OCI-LY3 (cell line): ENCODE data around the gene CPED1.

ENCODE experiments used
- H2AFZ ChIP-seq: fragments of 200-600, 300-600 bp; shearing (Covaris generic); 2 replicates; pipeline ENCODE4 v1.6.0; 2014; ENCODE audit warnings: antibody characterized with exemption, low read depth, low read length
- H3K27ac ChIP-seq: fragments of 200-600, 300-600 bp; sonication (generic); 2 replicates; pipeline ENCODE4 v1.5.1; 2014; ENCODE audit warnings: mild to moderate bottlenecking, low read length, moderate library complexity, mixed read lengths
- H3K27me3 ChIP-seq: fragments of 200-600, 300-600 bp; sonication (generic); 2 replicates; pipeline ENCODE4 v1.6.1; 2014; ENCODE audit warnings: low read depth, low read length, mixed read lengths
- H3K36me3 ChIP-seq: fragments of 200-600, 300-600 bp; sonication (generic); replicated peaks from 2 replicates; pipeline ENCODE3; 2014; ENCODE audit warnings: low read depth, low read length, mixed read lengths
- H3K4me1 ChIP-seq: fragments of 300-600, 200-600 bp; sonication (generic); 2 replicates; pipeline ENCODE4 v1.6.1; 2014; ENCODE audit warnings: low read length, mixed read lengths
- H3K4me2 ChIP-seq: fragments of 200-600, 300-600 bp; sonication (generic); 2 replicates; pipeline ENCODE4 v1.6.1; 2014; ENCODE audit warnings: low read length, mixed read lengths
- H3K4me3 ChIP-seq: fragments of 300-600, 200-600 bp; sonication (generic); 2 replicates; pipeline ENCODE4 v1.5.1; 2014; ENCODE audit warnings: antibody characterized with exemption, mild to moderate bottlenecking, low read length, moderate library complexity
- H3K79me2 ChIP-seq: fragments of 300-600, 200-600 bp; shearing (Covaris generic); 2 replicates; pipeline ENCODE4 v1.6.1; 2014; ENCODE audit warnings: mild to moderate bottlenecking, low read length, mixed read lengths
- H3K9ac ChIP-seq: fragments of 300-600, 200-600 bp; shearing (Covaris generic); 2 replicates; pipeline ENCODE4 v1.6.0; 2014; ENCODE audit warnings: mild to moderate bottlenecking, low read length, moderate library complexity
- H3K9me3 ChIP-seq: fragments of 200-600, 300-600 bp; shearing (Covaris generic); 2 replicates; pipeline ENCODE4 v1.6.1; 2014; ENCODE audit warnings: low read length, mixed read lengths; ENCODE audit not compliant: insufficient read depth
- H4K20me1 ChIP-seq: fragments of 200-600, 300-600 bp; sonication (generic); 2 replicates; pipeline ENCODE4 v1.6.1; 2016; ENCODE audit warnings: low read length, mixed read lengths; ENCODE audit not compliant: insufficient read depth
- EZH2phosphoT487 ChIP-seq: fragments of 200-600 bp; shearing (Covaris generic); IDR thresholded peaks from 2 replicates; pipeline ENCODE4 v1.6.1; 2018; ENCODE audit warnings: antibody characterized with exemption, mixed run types, low read depth
- TF ChIP-seq, protein P1 (sequence below): fragments of 200-600, 300-600 bp; sonication (generic); IDR thresholded peaks from 2 replicates; pipeline ENCODE4 v1.5.1; 2014; ENCODE audit warnings: antibody characterized with exemption, low read length, low read depth

CPED1 gene

DNA sequence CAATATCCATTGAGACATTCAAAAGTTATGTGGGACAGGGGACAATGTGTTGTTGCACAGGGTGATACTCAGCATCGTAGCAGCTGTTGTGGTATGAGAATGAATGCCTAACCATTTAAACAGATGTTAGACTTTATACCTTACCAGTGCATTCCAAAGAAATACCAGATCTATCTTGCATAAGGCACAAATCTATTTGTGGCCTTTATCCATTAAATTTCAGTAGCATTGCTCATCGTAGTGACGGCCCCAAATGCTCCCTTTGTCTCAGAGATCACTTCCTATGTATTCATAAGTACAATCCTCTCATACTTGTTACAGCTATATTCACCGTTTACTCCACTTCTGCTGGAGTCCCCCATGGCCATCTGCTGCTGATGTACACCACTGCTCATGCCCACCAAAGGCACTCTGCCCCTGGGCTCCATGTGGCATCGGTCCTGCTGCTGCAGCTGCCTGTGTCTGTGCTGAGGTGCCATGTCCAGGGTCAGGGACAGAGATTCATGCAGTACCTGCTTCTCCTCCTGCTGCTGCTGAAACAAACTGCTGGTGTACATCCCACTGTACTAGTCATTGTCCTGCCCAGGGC lies 96.3 kb downstream of the CPED1 start:
- Histone ChIP-seq H3K79me2 (no peaks in the 10 kb centered on the region), H3K4me1 (peaks cover 23% of the 10 kb centered on the region), H3K4me3 (no peak overlapping the region), H3K9ac (no peak overlapping the region), H3K27ac (no peak overlapping the region), H3K36me3 (no peaks in the 10 kb centered on the region), H4K20me1 (no peaks in the 10 kb centered on the region), H2AFZ (no peak overlapping the region), H3K9me3 (no peaks in the 10 kb centered on the region), H3K27me3 (peaks cover 18% of the 10 kb centered on the region), H3K4me2 (no peak overlapping the region)
- TF ChIP-seq EZH2phosphoT487 = no peak
- TF ChIP-seq, protein P1, sequence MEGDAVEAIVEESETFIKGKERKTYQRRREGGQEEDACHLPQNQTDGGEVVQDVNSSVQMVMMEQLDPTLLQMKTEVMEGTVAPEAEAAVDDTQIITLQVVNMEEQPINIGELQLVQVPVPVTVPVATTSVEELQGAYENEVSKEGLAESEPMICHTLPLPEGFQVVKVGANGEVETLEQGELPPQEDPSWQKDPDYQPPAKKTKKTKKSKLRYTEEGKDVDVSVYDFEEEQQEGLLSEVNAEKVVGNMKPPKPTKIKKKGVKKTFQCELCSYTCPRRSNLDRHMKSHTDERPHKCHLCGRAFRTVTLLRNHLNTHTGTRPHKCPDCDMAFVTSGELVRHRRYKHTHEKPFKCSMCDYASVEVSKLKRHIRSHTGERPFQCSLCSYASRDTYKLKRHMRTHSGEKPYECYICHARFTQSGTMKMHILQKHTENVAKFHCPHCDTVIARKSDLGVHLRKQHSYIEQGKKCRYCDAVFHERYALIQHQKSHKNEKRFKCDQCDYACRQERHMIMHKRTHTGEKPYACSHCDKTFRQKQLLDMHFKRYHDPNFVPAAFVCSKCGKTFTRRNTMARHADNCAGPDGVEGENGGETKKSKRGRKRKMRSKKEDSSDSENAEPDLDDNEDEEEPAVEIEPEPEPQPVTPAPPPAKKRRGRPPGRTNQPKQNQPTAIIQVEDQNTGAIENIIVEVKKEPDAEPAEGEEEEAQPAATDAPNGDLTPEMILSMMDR = no peak

DNA sequence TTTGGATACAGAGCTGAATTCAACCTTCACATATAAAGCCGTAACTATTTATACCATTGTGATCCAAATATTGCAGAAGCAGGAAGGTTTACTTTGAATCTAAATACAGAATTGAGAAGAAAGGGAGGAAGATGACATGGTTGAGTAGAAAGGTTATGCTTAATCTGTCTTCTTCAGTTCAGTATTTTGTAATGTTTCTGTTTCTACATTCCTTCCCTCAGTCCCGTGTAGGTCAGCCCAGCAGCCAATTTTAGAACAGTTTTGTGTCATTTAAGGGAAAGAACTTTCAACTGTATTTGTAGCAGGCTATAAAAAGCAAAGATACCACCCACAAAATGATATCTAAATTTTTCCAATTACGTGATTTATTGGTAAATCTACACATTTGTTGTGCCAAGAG lies 97.4 kb downstream of the CPED1 start:
- H2AFZ ChIP-seq = no peak overlapping the region
- H3K27ac ChIP-seq = no peak overlapping the region
- H3K4me3 ChIP-seq = peak overlapping the region; percentile 4; the same call in 1 of the 2 replicates
- H3K79me2 ChIP-seq = no peaks in the 10 kb centered on the region
- no peak for TF ChIP-seq EZH2phosphoT487
- TF ChIP-seq, protein P1 = no peak
- H4K20me1 ChIP-seq = no peaks in the 10 kb centered on the region
- no peak overlapping the region for H3K9ac ChIP-seq
- peaks cover 9% of the 10 kb centered on the region for H3K27me3 ChIP-seq
- no peaks in the 10 kb centered on the region for H3K36me3 ChIP-seq
- H3K4me1 ChIP-seq = peaks cover 21% of the 10 kb centered on the region
- no peaks in the 10 kb centered on the region for H3K9me3 ChIP-seq
- peak overlapping the region; percentile 40 for H3K4me2 ChIP-seq

DNA sequence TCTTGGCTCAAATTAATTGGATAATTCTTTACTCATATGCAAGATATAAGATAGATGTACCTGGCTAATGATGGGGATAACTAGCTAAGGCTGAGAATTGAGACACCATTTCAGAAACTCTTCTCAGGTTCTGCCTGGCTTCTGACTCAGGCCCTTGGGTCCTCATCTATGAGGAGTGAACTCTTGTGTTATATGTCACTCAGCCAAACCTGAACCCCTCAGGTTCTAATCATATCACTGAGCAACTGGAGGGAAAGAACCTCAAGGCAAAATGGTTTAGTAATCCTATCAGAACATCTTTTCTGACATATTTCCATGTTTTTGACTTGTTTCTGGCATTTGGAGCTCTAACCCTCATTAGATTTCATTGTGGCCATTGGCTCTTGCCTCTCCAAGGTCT lies 100.4 kb downstream of the CPED1 start:
- H2AFZ ChIP-seq = no peak overlapping the region
- no peak overlapping the region for H3K9ac ChIP-seq

DNA sequence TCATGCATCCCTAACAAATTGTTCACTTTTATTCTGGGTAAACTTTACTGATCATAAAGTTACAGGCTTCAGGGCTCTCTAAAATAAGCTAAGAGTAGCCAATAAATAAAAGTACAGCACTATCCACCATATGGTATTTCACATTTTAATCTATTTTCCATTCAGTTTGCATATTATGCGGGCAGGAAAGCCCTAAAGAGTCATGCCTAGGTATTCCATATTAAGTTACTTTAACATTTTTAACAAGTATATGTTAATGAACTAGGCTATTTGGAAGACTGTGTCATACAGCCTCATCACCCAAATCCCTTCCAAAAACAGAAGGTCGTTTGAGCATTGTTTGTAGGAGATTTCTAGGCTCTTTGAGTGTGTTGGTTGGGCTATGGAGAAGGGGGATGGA lies 106.3 kb downstream of the CPED1 start:
- Histone ChIP-seq H3K9ac (no peak overlapping the region), H3K4me2 (no peak overlapping the region), H3K79me2 (no peaks in the 10 kb centered on the region), H2AFZ (no peak overlapping the region), H3K4me1 (no peaks in the 10 kb centered on the region), H4K20me1 (no peaks in the 10 kb centered on the region), H3K27me3 (no peaks in the 10 kb centered on the region), H3K36me3 (no peaks in the 10 kb centered on the region), H3K27ac (no peak overlapping the region), H3K4me3 (no peak overlapping the region), H3K9me3 (no peaks in the 10 kb centered on the region)
- TF ChIP-seq, protein P1 = no peak
- TF ChIP-seq EZH2phosphoT487 = no peak

More for the DNA sequence above, 100.4 kb downstream of the CPED1 start:
- Histone ChIP-seq H3K36me3 (no peaks in the 10 kb centered on the region), H4K20me1 (no peaks in the 10 kb centered on the region), H3K27me3 (peaks cover 7% of the 10 kb centered on the region), H3K4me1 (peaks cover 15% of the 10 kb centered on the region), H3K79me2 (no peaks in the 10 kb centered on the region), H3K4me3 (no peak overlapping the region), H3K9me3 (no peaks in the 10 kb centered on the region), H3K27ac (no peak overlapping the region), H3K4me2 (no peak overlapping the region)
- no peak for TF ChIP-seq EZH2phosphoT487
- TF ChIP-seq, protein P1 = no peak
